HG03135 (cell line): Measurements from ENCODE around the gene CDC25C.
"Not testable (repeated sequence)": the region's sequence is repeated elsewhere in the genome, so short reads cannot be mapped to it uniquely, and the experiment has no call there.

Source experiments
- ATAC-seq: cut with Tn5 transposase; IDR thresholded peaks from one replicate; pipeline ENCODE4 v1.9.1; 2021; ENCODE audit warnings: mild to moderate bottlenecking, moderate library complexity; ENCODE audit not compliant: unreplicated experiment

CDC25C gene

DNA sequence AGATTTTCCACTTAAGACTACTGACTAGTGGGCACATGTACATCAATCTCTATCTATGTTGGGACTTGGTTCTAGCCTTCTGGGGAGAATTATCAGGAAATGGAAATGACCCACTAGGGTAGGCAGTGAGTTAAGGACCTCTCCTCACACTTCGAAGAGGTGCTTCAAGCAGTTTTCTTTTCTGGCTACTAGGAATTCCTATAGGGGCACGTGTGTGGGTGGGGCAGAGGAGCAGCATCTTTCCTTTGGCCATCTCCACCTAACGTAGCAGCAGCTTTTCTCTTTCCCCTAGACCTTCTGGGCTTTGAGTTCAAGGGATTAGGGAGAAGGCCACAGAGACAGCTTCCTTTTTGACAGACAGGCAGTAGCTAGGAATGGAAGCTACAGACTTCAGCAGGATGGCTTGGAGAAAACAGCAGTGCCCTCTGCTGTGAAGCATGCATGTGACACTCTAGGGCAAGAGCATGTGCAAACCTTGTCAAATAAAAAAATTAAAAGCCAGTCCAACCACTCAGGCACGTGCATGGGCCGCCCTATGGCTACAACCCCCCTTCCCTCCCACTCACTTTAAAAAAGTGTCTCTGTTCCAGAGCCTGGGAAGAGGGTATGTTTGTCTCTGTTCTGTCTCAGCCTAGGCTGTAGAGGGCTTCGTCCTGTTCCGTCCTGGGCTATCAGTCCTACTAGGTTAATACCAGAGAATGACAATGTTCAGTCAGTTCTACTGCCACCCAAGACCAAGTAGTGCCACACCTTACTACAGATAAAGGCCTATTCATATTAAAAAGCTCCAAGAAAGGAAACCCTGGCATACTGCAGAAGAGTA is 48.5 kb downstream of the CDC25C start:
- ATAC-seq: no peak

- ATAC-seq: no peak
Measured at GRCh38 chr5:138280915-138281314, 50.7 kb downstream of the CDC25C start.

- ATAC-seq: no peak
Measured at GRCh38 chr5:138276402-138277054, 55.1 kb downstream of the CDC25C start.

DNA sequence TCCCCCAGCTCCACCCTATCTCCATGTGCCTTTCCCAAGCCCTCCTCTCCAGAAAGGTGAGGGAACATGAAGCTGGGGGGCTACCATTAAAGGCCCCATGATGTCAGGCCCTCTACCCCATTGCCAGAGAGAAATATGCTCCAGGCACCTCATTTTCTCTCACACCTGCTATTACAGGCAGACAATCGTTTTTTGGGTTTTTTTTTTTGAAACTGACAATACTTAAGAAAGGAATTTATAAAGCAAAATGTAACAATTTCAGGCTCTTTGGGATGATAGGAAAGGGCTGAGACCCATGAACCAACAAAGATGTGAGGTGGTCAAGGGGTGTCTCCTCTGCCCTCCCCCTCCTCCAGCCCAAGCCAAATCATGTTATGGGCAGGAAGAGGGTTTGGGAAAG is 55.7 kb downstream of the CDC25C start:
- ATAC-seq: no peak

DNA sequence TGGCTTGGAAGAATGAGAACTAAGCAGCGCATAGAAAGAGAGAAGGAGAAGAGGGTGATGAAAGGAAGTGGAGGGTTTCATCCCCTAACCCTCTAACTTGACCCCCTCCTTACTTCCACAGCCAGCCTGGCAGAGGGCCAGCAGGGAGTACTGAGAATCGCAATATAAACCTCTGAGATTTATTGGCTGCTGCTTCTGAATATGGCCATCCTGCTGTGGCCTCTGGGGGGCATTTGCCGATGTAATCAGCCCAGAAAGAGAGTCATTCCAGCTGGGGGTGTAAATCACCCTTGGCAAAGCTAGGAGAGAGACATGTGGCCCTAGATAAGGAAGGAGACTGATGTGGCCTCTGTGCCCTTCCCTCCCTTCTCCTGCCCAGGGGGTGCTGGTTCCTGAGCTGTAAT is 56.2 kb downstream of the CDC25C start:
- no peak for ATAC-seq

DNA sequence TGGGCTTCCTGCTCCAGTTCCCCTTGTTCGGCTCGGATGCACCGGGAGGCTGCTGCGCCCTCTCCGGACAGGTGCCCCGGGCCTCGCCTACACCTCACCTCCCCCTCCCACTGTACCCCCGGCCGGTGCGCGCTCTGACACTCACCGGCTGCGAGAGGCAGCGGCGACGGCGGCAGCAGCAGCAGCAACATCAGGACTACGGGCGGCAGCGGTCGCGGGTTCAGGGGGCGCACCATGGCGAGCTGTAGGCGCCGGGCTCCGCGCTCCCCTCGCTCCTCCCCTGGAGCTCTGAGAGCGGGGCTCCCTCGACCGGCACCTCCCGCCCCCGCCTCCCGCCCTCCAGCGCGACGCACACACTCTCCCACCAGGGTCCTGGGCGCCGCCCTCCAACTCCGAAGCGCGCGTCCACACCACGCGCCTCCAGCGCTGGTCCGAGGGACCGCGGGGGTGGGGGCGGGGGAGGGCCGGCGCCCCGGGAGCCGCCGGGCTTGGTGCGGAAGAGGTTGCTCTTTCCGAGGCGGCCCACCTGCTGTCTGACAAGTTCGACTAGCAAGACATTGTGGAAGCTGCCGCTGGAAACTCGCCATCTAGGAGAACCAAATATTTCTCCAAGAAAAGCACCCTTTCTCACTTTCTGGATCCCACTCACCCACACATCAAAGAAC is 57.3 kb downstream of the CDC25C start, which contains the start of gene GFRA3:
Gene GFRA3, minus strand, starts transcription at position 433 of the 665 bp plus-strand sequence. Its CDS starts 197 bp downstream, at position 236.
- ATAC-seq: no peak

- no peak for ATAC-seq
Measured at GRCh38 chr5:138273834-138274188, 57.8 kb downstream of the CDC25C start.

GRCh38 chr5:138272681-138273080 is 58.9 kb downstream of the CDC25C start:
- no peak for ATAC-seq

GRCh38 chr5:138271281-138271680 is 60.3 kb downstream of the CDC25C start:
- no peak for ATAC-seq

DNA sequence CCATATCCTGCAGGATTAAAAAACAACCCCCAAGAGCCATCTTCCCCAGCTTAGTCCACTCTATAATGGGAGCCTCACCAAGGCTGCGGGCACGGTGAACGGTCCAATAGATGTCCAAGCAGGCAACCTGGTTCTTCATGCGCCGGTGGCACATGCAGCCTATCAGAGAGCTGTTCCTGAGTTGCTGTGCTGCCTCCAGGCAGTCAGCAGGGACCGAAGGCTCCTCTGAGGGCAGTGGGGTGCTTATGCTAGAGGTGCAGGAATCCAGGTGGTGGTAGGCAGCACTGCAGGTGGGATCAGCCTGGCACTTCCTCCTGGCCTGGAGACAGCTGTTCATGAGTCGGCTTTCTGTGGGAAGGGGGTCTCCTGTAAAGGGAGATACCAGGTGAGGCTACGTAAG is 67.4 kb downstream of the CDC25C start:
- no peak for ATAC-seq

GRCh38 chr5:138263581-138263980 is 68.0 kb downstream of the CDC25C start:
- ATAC-seq: no peak

DNA sequence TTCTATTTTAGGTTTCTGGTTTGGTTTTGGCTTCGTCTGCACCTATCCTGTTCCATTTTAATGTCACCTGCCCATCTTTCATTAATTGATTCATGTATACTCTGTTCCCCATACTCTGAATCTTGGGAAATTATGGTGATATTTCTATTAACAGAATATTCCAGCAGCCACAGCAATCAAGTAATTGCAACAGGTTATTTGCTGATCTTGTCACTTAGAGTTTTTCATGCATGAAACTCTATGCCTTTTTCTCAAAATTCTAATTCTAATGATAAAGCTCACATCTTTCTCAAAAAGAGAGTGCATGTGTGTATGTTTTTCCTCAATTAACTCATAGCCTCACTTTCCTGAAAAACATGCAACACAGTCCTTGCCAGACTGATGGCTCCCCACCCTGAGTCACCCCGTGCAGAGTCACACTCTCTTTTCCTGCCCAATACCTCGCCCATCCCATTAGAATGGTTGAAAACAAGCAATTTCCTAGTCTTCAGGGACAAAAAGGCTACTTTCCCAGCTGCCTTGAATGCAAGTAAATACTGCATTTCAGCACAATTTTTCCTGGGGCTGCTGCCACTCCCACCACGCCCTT is 72.8 kb downstream of the CDC25C start:
- no peak for ATAC-seq

GRCh38 chr5:138257583-138257982 is 74.0 kb downstream of the CDC25C start:
- ATAC-seq: no peak

GRCh38 chr5:138252944-138253343 is 78.7 kb downstream of the CDC25C start:
- no peak for ATAC-seq

DNA sequence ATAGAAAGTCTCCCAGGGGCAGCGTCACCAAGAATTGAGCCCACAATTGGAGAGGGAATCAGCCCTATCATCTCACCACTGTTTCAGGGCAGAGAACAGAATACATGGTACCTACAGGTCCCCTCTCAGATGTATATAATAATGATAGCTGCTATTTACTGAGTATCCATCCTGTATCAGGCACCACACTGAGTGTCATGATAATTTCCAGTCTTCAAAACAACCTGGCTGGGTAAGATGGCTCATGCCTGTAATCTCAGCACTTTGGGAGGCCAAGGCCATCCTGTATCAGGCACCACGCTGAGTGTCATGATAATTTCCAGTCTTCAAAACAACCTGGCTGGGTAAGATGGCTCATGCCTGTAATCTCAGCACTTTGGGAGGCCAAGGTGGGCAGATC is 83.8 kb downstream of the CDC25C start:
- ATAC-seq: not testable (repeated sequence)

DNA sequence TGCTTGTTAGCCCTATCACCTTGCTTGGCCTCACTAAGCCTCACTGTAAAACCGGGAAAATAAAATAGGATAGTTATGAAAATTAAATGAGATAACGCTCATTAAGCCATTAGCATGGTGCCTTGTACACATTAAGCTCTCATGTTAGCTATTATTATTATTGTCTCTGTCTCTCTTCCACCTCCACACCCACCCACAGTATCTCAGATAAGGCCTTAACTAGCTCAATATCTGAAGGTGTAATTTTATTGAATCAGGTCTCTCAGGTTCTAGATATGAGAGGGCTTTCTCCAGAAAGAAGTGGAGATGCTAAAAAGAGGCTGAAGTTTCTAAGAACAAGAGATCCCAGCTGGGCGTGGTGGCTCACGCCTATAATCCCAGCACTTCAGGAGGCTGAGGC is 84.8 kb downstream of the CDC25C start:
- ATAC-seq: no peak

DNA sequence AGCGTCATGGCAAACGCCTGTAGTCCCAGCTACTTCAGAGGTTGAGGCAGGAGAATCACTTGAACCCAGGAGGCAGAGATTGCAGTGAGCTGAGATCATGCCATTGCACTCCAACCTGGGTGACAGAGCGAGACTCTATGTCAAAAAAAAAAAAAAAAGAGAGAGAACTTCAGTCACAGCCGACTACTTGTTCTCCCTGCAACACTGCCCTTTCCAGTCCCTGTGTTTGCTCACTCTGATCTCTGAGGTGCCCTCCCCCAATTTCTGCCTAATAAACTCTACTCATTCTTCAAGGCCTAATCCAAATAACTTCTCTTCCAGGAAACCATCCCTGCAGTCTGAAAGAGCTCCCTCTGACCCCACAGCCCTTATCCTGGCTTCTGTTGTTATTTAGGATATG is 85.3 kb downstream of the CDC25C start:
- no peak for ATAC-seq

DNA sequence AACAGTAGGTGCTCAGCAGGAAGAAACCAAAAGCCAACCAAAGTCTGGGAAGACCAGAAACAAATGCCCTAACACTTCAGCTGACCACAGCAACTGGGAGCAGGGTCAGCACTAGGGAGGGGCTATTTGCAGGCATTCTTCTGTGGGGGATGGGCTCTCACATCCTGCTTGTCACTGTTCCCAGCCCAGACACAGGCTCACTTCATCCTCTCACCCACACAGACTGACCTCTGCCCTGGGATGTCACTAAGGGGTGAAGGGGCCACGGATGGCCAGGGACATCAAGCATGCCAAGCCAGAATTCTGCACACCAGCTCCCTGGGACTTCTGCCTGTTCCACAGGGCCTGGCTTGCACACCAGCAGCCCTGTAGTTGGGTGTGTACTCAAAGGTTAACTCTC is 85.9 kb downstream of the CDC25C start:
- no peak for ATAC-seq

DNA sequence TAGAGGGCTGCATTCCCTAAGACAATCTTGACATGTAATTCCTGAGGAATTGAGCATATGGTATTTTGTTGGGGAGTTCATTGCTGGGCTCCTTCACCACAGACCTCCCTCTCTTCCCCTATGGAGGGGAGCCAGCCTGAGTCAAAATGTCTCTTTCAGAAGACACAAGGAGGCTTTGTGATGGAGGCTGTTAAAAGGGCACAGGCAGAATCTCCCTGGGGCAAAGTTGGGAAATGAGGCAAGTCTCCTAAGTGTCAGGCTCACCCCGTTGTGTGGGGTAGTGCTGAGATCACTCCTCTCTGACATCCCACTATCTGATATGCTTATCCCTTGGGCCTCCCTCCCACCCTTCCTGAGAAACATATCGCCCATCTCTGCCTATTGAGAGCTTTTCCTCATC is 87.8 kb downstream of the CDC25C start:
- no peak for ATAC-seq

- ATAC-seq: no peak
Measured at GRCh38 chr5:138241688-138242571, 89.7 kb downstream of the CDC25C start.
